HG02763 (cell line): ENCODE data around the gene CYB561A3.

Experiments
- ATAC-seq: cut with Tn5 transposase; IDR thresholded peaks from one replicate; pipeline ENCODE4 v1.9.1; 2021; ENCODE audit warnings: mild to moderate bottlenecking, moderate library complexity; ENCODE audit not compliant: unreplicated experiment

CYB561A3 gene

GRCh38 chr11:61369372-61370348, 8.0 kb upstream of the CYB561A3 start:
- no peak for ATAC-seq

GRCh38 chr11:61368646-61369045, 7.0 kb upstream of the CYB561A3 start:
- ATAC-seq: no peak

DNA sequence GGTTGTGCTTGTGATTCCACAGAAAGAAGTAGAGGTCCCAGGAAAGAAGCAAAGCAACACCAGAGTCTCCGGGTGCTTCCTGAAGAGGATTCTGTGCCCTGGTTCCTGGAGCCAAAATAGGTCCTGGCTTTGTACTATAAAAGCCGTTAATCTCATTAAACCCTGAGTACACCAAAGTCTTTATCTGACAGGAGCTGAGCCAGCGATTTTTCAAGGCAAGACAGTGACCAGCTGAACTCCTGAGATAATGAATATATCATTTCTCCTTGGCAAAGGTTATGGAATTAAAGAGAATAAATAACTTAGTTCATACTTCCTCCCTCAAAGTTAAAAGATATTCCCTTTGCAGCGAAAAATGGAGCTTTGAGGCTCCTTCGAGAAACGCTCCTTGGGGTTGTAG, 5.7 kb upstream of the CYB561A3 start:
- no peak for ATAC-seq

- no peak for ATAC-seq
Measured at GRCh38 chr11:61364012-61364675, 2.5 kb upstream of the CYB561A3 start.

DNA sequence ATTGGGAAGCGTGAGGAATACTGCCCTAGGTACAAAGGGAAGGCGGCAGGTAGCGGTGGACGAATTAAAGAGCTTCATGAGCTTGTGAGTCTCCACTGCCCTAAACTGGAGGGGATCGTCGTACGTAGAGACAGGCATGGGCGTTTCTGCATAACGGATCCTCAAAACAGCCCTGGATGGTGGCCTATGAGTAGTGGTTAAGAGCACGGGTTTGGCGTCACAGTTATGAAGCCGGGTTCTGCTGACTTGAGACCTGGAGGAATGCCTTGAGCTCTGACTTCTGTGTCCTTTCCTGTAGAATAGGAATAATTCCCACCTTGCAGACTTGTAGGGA, 827 bp upstream of the CYB561A3 start:
- no peak for ATAC-seq

GRCh38 chr11:61361237-61361740, 393 bp downstream of the CYB561A3 start:
- ATAC-seq: no peak

GRCh38 chr11:61359516-61359915, 2.2 kb downstream of the CYB561A3 start:
- no peak for ATAC-seq

DNA sequence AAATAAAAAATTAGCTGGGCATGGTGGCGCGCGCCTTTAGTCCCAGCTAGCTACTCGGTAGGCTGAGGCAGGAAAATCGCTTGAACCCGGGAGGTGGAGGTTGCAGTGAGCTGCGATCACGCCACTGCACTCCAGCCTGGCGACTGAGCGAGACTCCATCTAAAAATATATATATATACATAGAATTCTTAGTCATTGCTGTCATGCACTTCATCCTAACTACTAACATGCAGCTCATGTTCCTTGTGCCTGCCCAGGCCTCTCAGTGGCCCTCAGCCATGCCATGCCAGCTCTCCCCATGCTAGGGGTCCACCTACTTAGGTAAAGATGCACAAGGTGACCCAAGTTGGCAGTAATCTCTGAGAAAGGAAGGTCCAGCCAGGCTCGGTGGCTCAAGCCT, 3.1 kb downstream of the CYB561A3 start:
- no peak for ATAC-seq

- no peak for ATAC-seq
Measured at GRCh38 chr11:61357894-61358239, 3.8 kb downstream of the CYB561A3 start.

GRCh38 chr11:61357233-61357893, 4.3 kb downstream of the CYB561A3 start:
- ATAC-seq: peak; percentile 27

GRCh38 chr11:61356706-61357105, 5.0 kb downstream of the CYB561A3 start:
- ATAC-seq: no peak

GRCh38 chr11:61354208-61354607, 7.5 kb downstream of the CYB561A3 start:
- no peak for ATAC-seq

- ATAC-seq: no peak
Measured at GRCh38 chr11:61353131-61354067, 8.3 kb downstream of the CYB561A3 start.

- no peak for ATAC-seq
Measured at GRCh38 chr11:61352038-61352437, 9.6 kb downstream of the CYB561A3 start.

DNA sequence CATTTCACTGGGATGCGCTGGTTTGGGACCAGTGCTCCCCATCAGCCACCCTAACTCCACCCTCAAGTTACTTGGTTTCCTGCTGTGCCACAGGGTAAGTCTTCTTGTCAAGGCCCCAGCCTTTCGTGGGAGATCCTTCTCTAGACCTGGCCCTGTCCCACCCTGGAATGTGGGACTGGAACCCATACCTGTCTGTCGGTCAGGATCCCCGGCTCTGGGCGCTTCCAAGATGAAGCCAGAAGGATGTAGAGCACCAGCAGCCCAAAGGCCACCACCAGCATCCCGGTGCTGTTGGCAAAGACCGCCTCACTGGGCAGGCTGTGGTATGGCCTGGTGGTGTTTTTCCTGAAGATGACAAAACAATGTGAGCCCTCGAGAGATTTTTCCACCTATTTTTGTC, 10.9 kb downstream of the CYB561A3 start:
- ATAC-seq: no peak

DNA sequence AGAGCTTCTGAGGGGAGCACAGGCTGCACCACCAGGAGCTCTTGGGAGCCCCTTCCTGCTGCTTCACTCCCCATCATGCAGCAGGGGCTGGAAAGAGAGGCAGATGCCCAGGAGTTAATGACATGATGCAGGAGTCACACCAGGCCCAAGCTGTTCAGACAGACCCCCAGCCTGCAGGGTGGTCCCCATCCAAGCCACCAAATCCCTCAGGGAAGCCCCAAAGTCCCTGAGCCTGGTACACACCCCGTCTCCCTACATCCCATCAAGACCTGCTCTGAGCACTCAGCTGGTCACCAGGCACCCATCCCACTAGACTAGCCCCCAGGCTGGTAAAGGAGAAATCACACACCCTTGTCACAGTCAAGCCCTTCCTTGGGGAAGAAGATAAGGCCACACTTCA, 11.3 kb downstream of the CYB561A3 start:
- ATAC-seq: no peak

GRCh38 chr11:61349916-61350315, 11.8 kb downstream of the CYB561A3 start:
- no peak for ATAC-seq

GRCh38 chr11:61349189-61349751, 12.4 kb downstream of the CYB561A3 start:
- ATAC-seq: no peak

GRCh38 chr11:61347916-61348461, 13.7 kb downstream of the CYB561A3 start:
- no peak for ATAC-seq
